Stomach (tissue), 9 donors: Measurements from ENCODE around the gene GAL3ST2. TPM values are rescaled to one million over a fixed set of nuclear protein-coding genes. Genes with fewer than 3 reads are reported as not detected.
A peak's percentile ranks its signal among the peaks of the same experiment; 100 is the strongest.

Source experiments
- DNase-seq, 2 donors: peaks; one replicate each; pipeline versions ENCODE4 v3.0.0 to v3.0.0-alpha.2; 2013 to 2019
- H3K27ac ChIP-seq, 5 donors: fragments of 200-600 bp in 4 of 5; sonication (generic) in 4 of 5; one replicate each; pipeline ENCODE4 v1.5.1; 2013 to 2019; ENCODE audit warnings: mild to moderate bottlenecking in 1 of 5, moderate library complexity in 1 of 5
- H3K27me3 ChIP-seq, 3 donors: fragments of 200-600 bp; sonication (generic); one replicate each; pipeline ENCODE4 v1.5.1; 2017 to 2019; ENCODE audit warnings: mixed run types in 1 of 3
- H3K36me3 ChIP-seq, 4 donors: fragments of 200-600 bp; sonication (generic); 1 replicate in 3 of 4; 2 replicates in 1 of 4; pipeline ENCODE4 v1.5.1; 2016 to 2019
- H3K4me1 ChIP-seq, 4 donors: fragments of 200-600 bp; sonication (generic); one replicate each; pipeline ENCODE4 v1.5.1; 2016 to 2019
- H3K4me3 ChIP-seq, 4 donors: fragments of 200-600 bp; sonication (generic) in 3 of 4; one replicate each; pipeline ENCODE4 v1.5.1; 2016 to 2019; ENCODE audit warnings: mild to moderate bottlenecking in 1 of 4
- H3K9me3 ChIP-seq, 4 donors: fragments of 200-600 bp; sonication (generic); one replicate each; pipeline ENCODE4 v1.5.1; 2016 to 2019
- CTCF ChIP-seq, 7 experiments: fragments of 450-650 bp in 4 of 7; fragments of 200-600 bp in 3 of 7; sonication (generic) in 3 of 7; IDR thresholded peaks; one replicate each; pipeline ENCODE4 v1.5.1; 2016 to 2019; ENCODE audit warnings: antibody characterized with exemption in 7 of 7, control low read depth in 2 of 7, mild to moderate bottlenecking in 1 of 7
- EP300 ChIP-seq: sonication (generic); formaldehyde crosslinking; IDR thresholded peaks from one replicate; pipeline ENCODE4 v1.6.1; 2017; ENCODE audit warnings: antibody characterized with exemption
- POLR2A ChIP-seq, 4 donors: fragments of 450-650 bp; IDR thresholded peaks; one replicate each; pipeline ENCODE4 v1.6.1; 2016; ENCODE audit warnings: antibody characterized with exemption in 4 of 4, control low read depth in 2 of 4, mild to moderate bottlenecking in 1 of 4, moderate library complexity in 1 of 4
- POLR2AphosphoS5 ChIP-seq, 3 donors: sonication (generic); formaldehyde crosslinking; IDR thresholded peaks; one replicate each; pipeline ENCODE4 v1.6.1; 2016; ENCODE audit warnings: antibody characterized with exemption in 3 of 3
- WGBS, 5 donors: extraction: QIAGEN DNeasy Blood & Tissue Kit in 3 of 5; methylation state at CpG; one replicate each; pipeline versions ENCODE4 v1.1.5 to v1.1.7; 2013 to 2018; 5-methylcytosine and 5-hydroxymethylcytosine counted together
- intact Hi-C: fragments of 100-400 bp; cut with DNase I; formaldehyde crosslinking; loops from one replicate; pipeline ENCODE4 v1.15.1; 2023; ENCODE audit warnings: low total_unique reads
- polyA plus RNA-seq, 3 donors: library from polyadenylated mRNA; stranded (reverse); fragments of 200-250 nt; gene quantifications; one replicate each; pipeline ENCODE4 v1.2.3, GENCODE V29; 2013
- total RNA-seq, 5 donors: library from RNA; depleted of rRNA; stranded (reverse); fragments of >200 nt; gene quantifications; one replicate each; pipeline versions ENCODE4 v1.1.0 to v1.2.3, GENCODE V29; 2014 to 2016
- donor health status: healthy with polysubstance abuse.
- donor health status: Bipolar disorder and iron deficiency.
- donor health status: healthy.

GAL3ST2 gene
- total and polyA plus RNA-seq, 8 donors: 311 TPM; not detected in 7

GRCh38 chr2:241811952-241812729 is 35.5 kb downstream of the GAL3ST2 start:
- Histone ChIP-seq H3K9me3 (no peaks in the 10 kb centered on the region), H3K27ac (no peak overlapping the region), H3K4me3 (no peak overlapping the region), H3K36me3 (no peaks in the 10 kb centered on the region), H3K27me3 (peaks cover 0 to 41% (median 5%) of the 10 kb centered on the region in 3 donors), H3K4me1 (no peaks in the 10 kb centered on the region)
- no peak for TF ChIP-seq POLR2A (IDR thresholded peaks at IDR 0.05)
- no peak for TF ChIP-seq POLR2AphosphoS5 (IDR thresholded peaks at IDR 0.05)
- TF ChIP-seq EP300: no peak
- no peak for TF ChIP-seq CTCF (IDR thresholded peaks at IDR 0.05)
- DNase-seq: peak in 1 of 2 donors; percentile 2
- 76 to 92% (median 85%) methylated on average over 12 to 20 of the region's 20 CpGs for WGBS, 5 donors
- intact Hi-C loops: no loop called here

GRCh38 chr2:241812730-241813643 is 36.4 kb downstream of the GAL3ST2 start:
- no peak for DNase-seq
- no peak for TF ChIP-seq POLR2AphosphoS5 (IDR thresholded peaks at IDR 0.05)
- TF ChIP-seq EP300: no peak
- no peak for TF ChIP-seq CTCF (IDR thresholded peaks at IDR 0.05)
- no peak for TF ChIP-seq POLR2A (IDR thresholded peaks at IDR 0.05)

GRCh38 chr2:241813644-241814392 is 37.2 kb downstream of the GAL3ST2 start:
- WGBS, 5 donors: 51 to 69% (median 60%) methylated on average over 19 to 20 of the region's 20 CpGs
- Histone ChIP-seq H3K4me3 (no peak overlapping the region), H3K27ac (no peak overlapping the region), H3K36me3 (no peaks in the 10 kb centered on the region), H3K4me1 (no peaks in the 10 kb centered on the region), H3K27me3 (peaks cover 0 to 54% (median 5%) of the 10 kb centered on the region in 3 donors), H3K9me3 (no peaks in the 10 kb centered on the region)
- intact Hi-C loops: no loop called here
- no peak for TF ChIP-seq POLR2AphosphoS5 (IDR thresholded peaks at IDR 0.05)
- TF ChIP-seq CTCF (IDR thresholded peaks at IDR 0.05): no peak
- no peak for TF ChIP-seq EP300
- TF ChIP-seq POLR2A (IDR thresholded peaks at IDR 0.05): no peak
- DNase-seq: no peak

More at GRCh38 chr2:241812730-241813643, 36.4 kb downstream of the GAL3ST2 start:
- Histone ChIP-seq H3K4me3 (no peak overlapping the region), H3K27ac (no peak overlapping the region), H3K36me3 (no peaks in the 10 kb centered on the region), H3K9me3 (no peaks in the 10 kb centered on the region), H3K4me1 (no peaks in the 10 kb centered on the region), H3K27me3 (peaks cover 0 to 47% (median 5%) of the 10 kb centered on the region in 3 donors)
- intact Hi-C loops: no loop called here
- 79 to 90% (median 84%) methylated on average over 32 to 40 of the region's 40 CpGs for WGBS, 5 donors

- Histone ChIP-seq H3K4me1 (no peaks in the 10 kb centered on the region), H3K9me3 (no peaks in the 10 kb centered on the region), H3K27ac (no peak overlapping the region), H3K27me3 (peaks cover 0 to 54% (median 5%) of the 10 kb centered on the region in 3 donors), H3K36me3 (no peaks in the 10 kb centered on the region), H3K4me3 (no peak overlapping the region)
- 84 to 100% (median 86%) methylated on average over 4 to 17 of the region's 17 CpGs for WGBS, 5 donors
- no peak for TF ChIP-seq POLR2A (IDR thresholded peaks at IDR 0.05)
- TF ChIP-seq EP300: no peak
- no peak for TF ChIP-seq POLR2AphosphoS5 (IDR thresholded peaks at IDR 0.05)
- TF ChIP-seq CTCF (IDR thresholded peaks at IDR 0.05): no peak
- intact Hi-C loops: no loop called here
- no peak for DNase-seq
Measured at GRCh38 chr2:241814393-241814642, 37.7 kb downstream of the GAL3ST2 start.
